Coronary artery (tissue), 2 donors: ENCODE results near the gene VPS39.

Source experiments
- DNase-seq: peaks from one replicate; pipeline ENCODE4 v3.0.0-alpha.2; 2017; ENCODE audit warnings: low spot score
- H3K27ac ChIP-seq, 2 donors: fragments of 200-600 bp; sonication (generic); one replicate each; pipeline ENCODE4 v1.5.1; 2016 to 2019
- H3K4me3 ChIP-seq: fragments of 200-600 bp; sonication (generic); 2 replicates; pipeline ENCODE4 v1.5.1; 2016; ENCODE audit warnings: mild to moderate bottlenecking, moderate library complexity
- TF ChIP-seq, protein P1 (sequence below): fragments of 200-600 bp; sonication (generic); IDR thresholded peaks from one replicate; pipeline ENCODE4 v1.5.1; 2019; ENCODE audit warnings: antibody characterized with exemption

The VPS39 gene

DNA sequence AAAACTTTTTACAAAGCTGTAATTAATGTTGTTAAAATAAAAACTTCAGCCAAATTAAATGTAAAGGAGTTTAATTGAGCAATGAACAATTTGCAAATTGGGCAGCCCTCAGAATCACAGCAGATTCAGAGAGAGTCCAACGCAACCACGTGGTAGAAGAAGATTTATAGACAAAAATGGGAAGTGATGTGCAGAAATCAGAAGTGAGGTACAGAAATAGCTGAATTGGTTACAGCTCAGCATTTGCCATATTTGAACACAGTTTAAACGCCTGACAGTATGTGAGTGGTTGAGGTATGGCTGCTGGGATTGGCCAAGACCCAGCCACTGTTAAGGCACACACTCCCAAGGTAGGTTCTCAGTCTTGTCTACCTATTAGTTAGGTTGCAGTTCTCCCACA, 99.3 kb downstream of the VPS39 start:
- Histone ChIP-seq H3K4me3 (no peak overlapping the region), H3K27ac (no peak overlapping the region)
- TF ChIP-seq, protein P1, sequence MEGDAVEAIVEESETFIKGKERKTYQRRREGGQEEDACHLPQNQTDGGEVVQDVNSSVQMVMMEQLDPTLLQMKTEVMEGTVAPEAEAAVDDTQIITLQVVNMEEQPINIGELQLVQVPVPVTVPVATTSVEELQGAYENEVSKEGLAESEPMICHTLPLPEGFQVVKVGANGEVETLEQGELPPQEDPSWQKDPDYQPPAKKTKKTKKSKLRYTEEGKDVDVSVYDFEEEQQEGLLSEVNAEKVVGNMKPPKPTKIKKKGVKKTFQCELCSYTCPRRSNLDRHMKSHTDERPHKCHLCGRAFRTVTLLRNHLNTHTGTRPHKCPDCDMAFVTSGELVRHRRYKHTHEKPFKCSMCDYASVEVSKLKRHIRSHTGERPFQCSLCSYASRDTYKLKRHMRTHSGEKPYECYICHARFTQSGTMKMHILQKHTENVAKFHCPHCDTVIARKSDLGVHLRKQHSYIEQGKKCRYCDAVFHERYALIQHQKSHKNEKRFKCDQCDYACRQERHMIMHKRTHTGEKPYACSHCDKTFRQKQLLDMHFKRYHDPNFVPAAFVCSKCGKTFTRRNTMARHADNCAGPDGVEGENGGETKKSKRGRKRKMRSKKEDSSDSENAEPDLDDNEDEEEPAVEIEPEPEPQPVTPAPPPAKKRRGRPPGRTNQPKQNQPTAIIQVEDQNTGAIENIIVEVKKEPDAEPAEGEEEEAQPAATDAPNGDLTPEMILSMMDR = no peak
- DNase-seq = no peak
